Erythroblast (primary cell): Measurements from ENCODE around the gene SMIM3.
"Not testable (repeated sequence)": the region's sequence is repeated elsewhere in the genome, so short reads cannot be mapped to it uniquely, and the experiment has no call there.

ENCODE experiments used
- GATA1 ChIP-seq: IDR thresholded peaks from 2 replicates; pipeline ENCODE4 v1.6.1; 2011; ENCODE audit warnings: low read depth, mild to moderate bottlenecking, control low read depth, low read length, moderate library complexity
- POLR2A ChIP-seq: IDR thresholded peaks from 2 replicates; pipeline ENCODE4 v1.6.1; 2011; ENCODE audit warnings: mild to moderate bottlenecking, low read length

DNA sequence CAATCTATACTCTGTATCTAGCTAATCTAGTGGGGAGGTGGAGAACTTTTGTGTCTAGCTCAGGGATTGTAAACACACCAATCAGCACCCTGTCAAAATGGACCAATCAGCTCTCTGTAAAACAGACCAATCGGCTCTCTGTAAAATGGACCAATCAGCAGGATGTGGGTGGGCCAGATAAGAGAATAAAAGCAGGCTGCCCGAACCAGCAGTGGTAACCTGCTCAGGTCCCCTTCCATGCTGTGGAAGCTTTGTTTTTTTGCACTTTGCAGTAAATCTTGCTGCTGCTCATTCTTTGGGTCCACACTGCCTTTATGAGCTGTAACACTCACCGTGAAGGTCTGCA, 67.7 kb downstream of the SMIM3 start, which contains the start of gene IRGM:
- TF ChIP-seq GATA1, POLR2A: not testable (repeated sequence)
